NCI-H1417 (cell line): Measurements from ENCODE around the gene WASF3.

Experiments
- DNase-seq, 3 experiments: peaks; one replicate each; lab custom pipeline; 2025; lab: John Stamatoyannopoulos, UW

Gene WASF3

GRCh38 chr13:26681036-26681435, 123.6 kb downstream of the WASF3 start:
- no peak for DNase-seq

GRCh38 chr13:26682606-26683005, 125.1 kb downstream of the WASF3 start:
- DNase-seq: no peak

GRCh38 chr13:26685606-26686005, 128.1 kb downstream of the WASF3 start:
- DNase-seq: no peak

GRCh38 chr13:26686285-26686684, 128.8 kb downstream of the WASF3 start:
- no peak for DNase-seq

GRCh38 chr13:26688286-26688685, 130.8 kb downstream of the WASF3 start:
- DNase-seq: no peak

- no peak for DNase-seq
Observed at GRCh38 chr13:26688980-26689379, 131.5 kb downstream of the WASF3 start.

GRCh38 chr13:26693749-26694463, 136.4 kb downstream of the WASF3 start:
- no peak for DNase-seq

- DNase-seq: no peak
Observed at GRCh38 chr13:26694609-26695359, 137.3 kb downstream of the WASF3 start.

- no peak for DNase-seq
Observed at GRCh38 chr13:26695360-26695705, 137.8 kb downstream of the WASF3 start.

GRCh38 chr13:26695891-26696311, 138.4 kb downstream of the WASF3 start:
- no peak for DNase-seq

- no peak for DNase-seq
Observed at GRCh38 chr13:26697069-26697955, 139.8 kb downstream of the WASF3 start.

GRCh38 chr13:26698392-26699196, 141.1 kb downstream of the WASF3 start:
- DNase-seq: peak; percentile 62 to 82 (median 62)

- no peak for DNase-seq
Observed at GRCh38 chr13:26699197-26699490, 141.7 kb downstream of the WASF3 start.

GRCh38 chr13:26705536-26705935, 148.1 kb downstream of the WASF3 start:
- no peak for DNase-seq

GRCh38 chr13:26706381-26706780, 148.9 kb downstream of the WASF3 start:
- no peak for DNase-seq

GRCh38 chr13:26707122-26708006, 149.9 kb downstream of the WASF3 start:
- peak; percentile 21 to 78 (median 57) for DNase-seq

GRCh38 chr13:26708007-26708297, 150.5 kb downstream of the WASF3 start:
- DNase-seq: no peak

- no peak for DNase-seq
Observed at GRCh38 chr13:26709461-26709860, 152.0 kb downstream of the WASF3 start.

- no peak for DNase-seq
Observed at GRCh38 chr13:26710166-26710565, 152.7 kb downstream of the WASF3 start.

- DNase-seq: no peak
Observed at GRCh38 chr13:26711211-26711610, 153.7 kb downstream of the WASF3 start.

GRCh38 chr13:26713341-26713740, 155.9 kb downstream of the WASF3 start:
- no peak for DNase-seq
